Activated naive CD4-positive, alpha-beta T cell treated with anti-CD3 and anti-CD28 coated beads, Interleukin-2, amount 50 U/mL, for 72 hours (primary cell): ENCODE results near the gene ZBTB22. TPM values are rescaled to one million over a fixed set of nuclear protein-coding genes. Genes with fewer than 3 reads are reported as not detected.
"Not testable (repeated sequence)": the region's sequence is repeated elsewhere in the genome, so short reads cannot be mapped to it uniquely, and the experiment has no call there.

Source experiments
- ATAC-seq, 2 donors: fragments of 150-1000 bp; cut with Tn5 transposase; 2 replicates each; pipeline ENCODE4 v1.10.0; 2021; ENCODE audit warnings: mild to moderate bottlenecking in 2 of 2, moderate library complexity in 2 of 2
- DNase-seq, 2 donors: peaks; one replicate each; pipeline ENCODE4 v3.0.0; 2021 to 2022; ENCODE audit warnings: low spot score in 2 of 2
- H3K27ac Mint-ChIP-seq, 2 donors: one replicate each; pipeline ENCODE4 v1.8.0; 2022; ENCODE audit warnings: mild to moderate bottlenecking in 2 of 2, mixed read lengths in 2 of 2
- H3K36me3 Mint-ChIP-seq, 2 donors: one replicate each; pipeline ENCODE4 v1.8.0; 2022; ENCODE audit warnings: mixed read lengths in 2 of 2
- H3K9me3 Mint-ChIP-seq, 2 donors: one replicate each; pipeline ENCODE4 v1.8.0; 2022; ENCODE audit warnings: mixed read lengths in 2 of 2
- total RNA-seq, 2 donors: library from RNA; stranded (reverse); gene quantifications; one replicate each; pipeline ENCODE4 v1.2.3, GENCODE V29; 2022

ZBTB22 gene
- total RNA-seq, 2 donors from 2014 or later: 12.2 to 18.2 TPM

DNA sequence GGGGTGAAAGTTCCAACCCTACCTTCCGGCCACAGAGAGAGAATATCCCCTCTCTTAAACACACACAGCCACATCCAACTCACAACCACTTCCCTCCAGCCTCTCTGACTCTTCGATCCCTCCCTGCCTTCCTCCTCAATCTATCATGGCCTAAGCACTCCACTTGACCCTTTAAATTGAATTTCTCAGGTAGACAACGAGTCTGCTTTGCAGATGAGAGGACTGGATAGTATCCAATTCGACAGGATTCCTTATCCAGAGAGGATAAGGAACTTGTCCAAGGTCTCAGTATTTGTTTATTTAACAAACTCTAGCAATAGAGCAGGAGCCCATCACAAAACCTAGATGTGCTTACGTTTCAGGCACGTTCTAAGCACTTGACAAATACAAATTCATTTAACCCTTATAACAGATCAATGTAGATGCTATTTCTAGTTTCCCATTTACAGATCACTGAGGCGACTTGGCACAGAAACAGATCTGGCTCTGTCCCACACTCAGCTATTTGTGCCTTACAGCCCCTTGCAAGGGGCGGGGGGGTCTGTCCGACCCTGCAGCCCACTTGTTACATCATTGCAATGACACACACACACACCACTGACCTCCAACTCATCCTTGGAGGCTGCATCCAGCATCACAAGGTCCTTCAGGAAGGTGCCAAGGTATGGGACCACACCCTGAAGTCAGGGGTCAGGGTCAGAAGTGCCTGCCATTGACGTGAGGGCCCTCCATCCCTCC lies 23.3 kb downstream of the ZBTB22 start:
- H3K36me3 Mint-ChIP-seq: peaks cover 11 to 21% of the 10 kb centered on the region in 2 donors
- H3K9me3 Mint-ChIP-seq: no peaks in the 10 kb centered on the region
- H3K27ac Mint-ChIP-seq: no peak overlapping the region
- no peak for DNase-seq
- ATAC-seq: no peak

DNA sequence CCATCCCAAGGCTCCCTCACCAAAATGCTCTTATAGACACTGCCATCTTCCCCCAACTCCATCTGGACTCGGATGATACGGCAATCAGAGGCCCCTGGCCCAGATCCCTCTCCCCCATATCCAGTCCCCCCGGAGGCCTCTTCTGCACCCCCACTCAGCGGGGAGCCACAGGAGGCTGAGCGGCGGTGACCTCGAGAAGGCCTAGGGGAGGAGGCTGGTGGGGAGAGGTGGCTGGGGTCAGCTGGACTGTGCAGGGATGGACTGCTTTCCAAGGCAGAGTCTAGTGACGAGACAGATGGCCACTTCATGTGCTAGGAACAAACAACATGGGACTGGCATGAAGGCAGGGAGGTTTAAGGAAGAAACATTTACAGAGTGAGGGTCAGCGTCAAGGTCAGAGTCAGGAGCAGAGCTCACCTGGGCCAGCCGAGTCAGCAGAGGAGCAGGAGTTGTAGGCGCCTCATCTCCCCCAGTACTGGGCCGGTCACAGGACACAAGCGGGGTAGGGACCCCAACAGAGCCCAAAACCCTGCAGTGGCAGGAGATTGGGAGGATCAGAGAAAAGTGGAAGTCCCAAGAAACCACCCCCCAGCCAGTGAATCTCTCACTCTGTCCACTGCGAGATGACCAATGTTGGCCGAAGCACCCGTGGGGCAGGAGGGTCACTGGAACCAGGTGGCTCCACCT lies 24.4 kb downstream of the ZBTB22 start:
- H3K27ac Mint-ChIP-seq: peak overlapping the region in 1 of 2 donors; percentile 45
- no peak for ATAC-seq

DNA sequence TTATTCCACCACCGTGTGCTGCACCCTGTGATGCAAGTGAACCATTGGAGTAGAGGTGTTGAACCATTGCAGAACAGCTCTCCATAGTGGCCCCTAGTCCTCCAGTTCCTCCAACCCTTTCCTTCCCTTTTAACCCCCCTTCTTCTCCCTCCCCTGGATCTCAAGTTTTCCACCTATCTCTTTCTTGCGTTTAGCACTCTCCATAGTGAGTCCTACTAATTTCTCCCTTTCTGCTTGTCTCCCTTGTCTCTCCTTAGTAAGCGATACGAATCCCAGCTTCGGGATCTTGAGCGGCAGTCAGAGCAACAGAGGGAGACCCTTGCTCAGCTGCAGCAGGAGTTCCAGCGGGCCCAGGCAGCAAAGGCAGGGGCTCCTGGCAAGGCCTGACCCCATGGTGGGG lies 27.1 kb downstream of the ZBTB22 start:
- Mint-ChIP-seq H3K36me3 (peaks cover 18 to 39% of the 10 kb centered on the region in 2 donors), H3K27ac (peak overlapping the region; percentile 90 to 100), H3K9me3 (no peaks in the 10 kb centered on the region)
- DNase-seq: no peak
- ATAC-seq: no peak

More for the DNA sequence above, 24.4 kb downstream of the ZBTB22 start:
- no peaks in the 10 kb centered on the region for H3K9me3 Mint-ChIP-seq
- H3K36me3 Mint-ChIP-seq: peaks cover 16 to 28% of the 10 kb centered on the region in 2 donors
- no peak for DNase-seq

DNA sequence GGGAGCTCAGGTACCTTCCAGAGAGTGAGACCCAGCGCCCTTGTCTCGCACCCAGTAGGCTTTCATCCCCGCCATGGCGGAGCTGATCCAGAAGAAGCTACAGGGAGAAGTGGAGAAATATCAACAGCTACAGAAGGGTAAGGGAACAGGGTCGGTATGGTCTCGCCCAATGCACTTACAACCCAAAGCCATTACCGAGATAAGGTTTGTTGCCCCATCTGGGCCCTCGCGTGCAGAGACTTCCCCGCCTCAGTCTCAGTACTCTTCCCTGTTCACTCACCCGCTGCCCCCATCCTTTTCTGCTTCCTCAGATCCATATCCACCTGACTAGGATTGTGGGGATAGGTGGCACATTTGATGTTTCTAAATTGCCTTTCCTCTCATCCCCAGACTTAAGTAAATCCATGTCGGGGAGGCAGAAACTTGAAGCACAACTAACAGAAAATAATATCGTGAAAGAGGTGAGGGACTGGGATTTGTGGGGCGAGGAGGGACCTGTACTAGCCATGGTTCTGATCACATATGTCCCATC lies 27.7 kb downstream of the ZBTB22 start:
- peaks cover 18 to 39% of the 10 kb centered on the region in 2 donors for H3K36me3 Mint-ChIP-seq

DNA sequence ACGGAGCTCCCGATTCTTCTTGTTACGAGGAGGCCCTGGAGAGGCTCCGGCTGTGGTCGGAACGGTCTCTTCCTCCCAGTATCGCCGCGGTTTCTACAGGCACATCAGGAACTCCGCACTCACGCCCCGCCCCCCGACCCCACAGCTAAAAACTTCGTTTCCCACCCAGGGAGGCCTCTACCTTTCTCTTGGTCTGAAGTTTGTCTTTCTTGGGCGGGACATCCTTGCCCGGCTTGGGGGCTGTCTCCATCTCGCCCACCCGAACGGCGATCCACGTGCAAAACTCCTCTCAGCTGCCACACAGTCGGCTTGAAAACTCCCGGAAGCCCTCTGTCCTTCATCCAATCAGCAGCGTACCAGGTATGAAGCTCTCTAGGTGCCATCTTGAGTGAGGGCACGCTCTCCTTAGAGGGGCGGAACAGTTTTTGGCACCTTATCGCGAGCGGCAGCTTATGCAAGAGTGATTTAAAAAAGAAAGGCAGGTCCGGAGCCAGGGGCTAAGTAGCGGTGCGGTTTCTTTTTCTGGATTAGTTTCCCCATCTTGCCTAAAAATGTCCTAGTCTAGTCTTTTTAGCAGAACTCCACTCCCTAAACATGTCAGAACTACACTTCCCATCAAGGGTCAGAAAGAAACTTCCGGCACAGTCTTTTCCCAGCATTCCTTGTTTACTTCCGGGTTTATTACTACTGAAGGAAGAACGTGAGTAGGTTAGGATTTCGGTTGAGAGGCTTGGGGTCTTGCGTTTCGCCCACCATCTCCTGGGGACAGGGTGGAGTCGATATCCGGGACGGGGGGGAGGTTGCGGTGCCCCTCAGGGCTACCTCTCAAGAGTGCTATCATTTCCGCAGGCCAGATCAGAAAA lies 28.4 kb downstream of the ZBTB22 start, which contains the start of the genes PFDN6 and WDR46:
PFDN6 (plus strand) TSS at position 681 of the 863 bp plus-strand sequence. CDS start 256 bp downstream, outside the sequence.
WDR46 (minus strand) TSS at position 319 of the 863 bp plus-strand sequence; CDS start at position 250, 69 bp downstream.
- DNase-seq: peak; percentile 76 to 85
- Mint-ChIP-seq H3K9me3 (no peaks in the 10 kb centered on the region), H3K36me3 (peaks cover 18 to 39% of the 10 kb centered on the region in 2 donors), H3K27ac (peak within 1 kb of the TSS; percentile 90 to 100)
- ATAC-seq: peak; percentile 97

More for the DNA sequence above, 27.7 kb downstream of the ZBTB22 start:
- Mint-ChIP-seq H3K9me3 (no peaks in the 10 kb centered on the region), H3K27ac (peak overlapping the region; percentile 90 to 100)
- peak; percentile 4 to 5 for ATAC-seq
- no peak for DNase-seq

DNA sequence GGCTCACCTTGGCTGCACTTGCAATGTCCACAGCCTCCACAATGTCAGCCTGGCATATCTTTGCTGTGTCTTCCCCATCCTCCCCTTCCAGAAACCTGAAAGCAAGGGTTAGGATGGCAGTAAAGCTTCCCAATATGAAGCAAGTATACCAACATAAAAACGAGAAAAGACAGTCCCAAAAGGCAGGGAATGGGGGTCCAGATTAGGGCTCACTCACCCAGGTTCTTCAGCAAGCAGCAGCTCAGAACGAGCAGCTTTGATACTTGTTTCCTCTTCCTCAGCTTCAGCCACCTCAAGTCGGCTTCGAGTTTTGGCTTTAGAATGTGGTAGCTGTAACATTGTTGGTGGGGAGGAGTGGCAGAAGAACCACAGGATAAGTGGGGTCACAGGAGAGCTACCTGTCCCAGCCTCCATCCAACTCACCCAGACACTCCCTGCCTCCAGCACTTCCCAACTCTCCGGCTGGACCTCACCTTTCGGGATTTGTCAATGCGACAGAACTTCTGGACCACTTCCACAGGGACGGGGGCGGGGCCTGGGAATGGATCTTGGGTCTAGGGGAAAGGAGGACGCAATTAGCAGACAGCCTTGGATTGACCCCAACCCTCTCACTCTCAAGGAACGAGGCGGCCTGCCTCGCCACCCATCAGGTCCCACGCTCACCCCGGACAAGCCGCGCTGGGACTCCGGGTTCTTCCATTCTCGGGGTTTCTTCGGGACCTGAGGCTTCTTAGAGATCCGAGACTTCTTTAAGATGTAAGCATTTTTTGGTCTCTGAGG lies 29.2 kb downstream of the ZBTB22 start:
- ATAC-seq: no peak
- H3K27ac Mint-ChIP-seq: peak overlapping the region; percentile 90 to 100
- no peaks in the 10 kb centered on the region for H3K9me3 Mint-ChIP-seq
- peaks cover 18 to 39% of the 10 kb centered on the region in 2 donors for H3K36me3 Mint-ChIP-seq
- DNase-seq: no peak

DNA sequence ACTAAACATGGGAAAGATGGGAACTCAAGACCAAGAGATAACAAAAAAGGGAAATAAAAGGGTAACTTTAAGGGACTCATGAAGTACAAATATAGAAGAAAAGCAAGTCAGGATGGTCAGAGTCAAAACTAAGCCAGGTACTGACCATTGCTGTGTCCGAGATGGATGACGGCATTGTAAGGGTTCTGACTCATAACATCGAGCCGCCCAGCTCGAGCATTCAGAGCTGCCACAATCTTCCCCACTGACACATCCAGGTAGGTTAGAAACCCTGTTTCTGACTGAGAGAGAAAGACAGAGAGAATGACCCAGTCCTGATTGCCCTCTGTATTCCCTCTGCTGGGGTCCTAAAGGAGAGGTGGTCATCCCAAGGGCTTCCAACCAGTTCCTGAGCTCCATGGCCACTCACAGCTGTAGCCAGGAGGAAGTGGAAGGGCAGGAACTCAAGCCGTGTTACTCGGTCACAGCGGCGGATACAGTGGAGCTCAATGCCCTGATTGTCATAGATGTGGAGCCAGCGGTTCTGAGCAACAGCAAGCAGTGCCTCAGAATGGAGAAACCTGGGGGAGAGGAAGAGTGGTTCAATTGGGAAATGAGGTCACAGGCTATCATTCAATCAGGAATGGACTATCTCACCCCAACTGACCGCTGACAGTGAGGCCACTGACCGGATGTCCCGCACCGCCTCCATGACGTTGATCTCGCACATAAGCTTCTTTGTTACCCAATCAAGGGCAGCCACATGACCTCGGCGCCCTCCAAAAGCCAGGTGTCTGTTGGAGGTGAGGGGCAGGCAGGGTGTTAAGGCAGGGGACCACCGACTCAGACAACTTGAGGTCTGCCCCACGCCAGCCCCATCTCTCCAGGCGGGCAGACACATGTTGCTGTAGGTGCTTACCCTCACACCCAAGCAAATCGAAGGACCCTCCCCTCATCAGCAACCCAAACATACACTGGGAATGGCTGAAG lies 30.3 kb downstream of the ZBTB22 start:
- Mint-ChIP-seq H3K36me3 (peaks cover 18 to 39% of the 10 kb centered on the region in 2 donors), H3K27ac (peak overlapping the region; percentile 63 to 90), H3K9me3 (no peaks in the 10 kb centered on the region)
- ATAC-seq (no peak), DNase-seq (no peak)

DNA sequence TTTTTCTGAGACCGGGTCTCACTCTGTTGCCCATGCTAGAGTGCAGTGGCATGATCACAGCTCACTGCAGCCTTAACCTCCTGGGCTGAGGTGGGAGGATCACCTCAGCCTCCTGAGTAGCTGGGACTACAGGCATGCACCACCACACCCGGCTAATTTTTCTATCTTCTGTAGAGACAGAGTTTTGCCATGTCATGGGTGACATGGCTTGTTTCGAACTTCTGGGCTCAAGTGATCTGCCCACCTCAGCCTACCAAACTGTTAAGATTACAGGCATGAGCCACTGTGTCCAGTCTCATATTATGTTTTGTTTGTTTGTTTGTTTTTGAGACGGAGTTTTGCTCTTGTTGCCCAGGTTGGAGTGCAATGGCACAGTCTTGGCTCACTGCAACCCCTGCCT lies 32.3 kb downstream of the ZBTB22 start:
- not testable (repeated sequence) for ATAC-seq, H3K9me3 Mint-ChIP-seq, DNase-seq
- Mint-ChIP-seq H3K27ac (peak overlapping the region in 1 of 2 donors; percentile 29), H3K36me3 (peaks cover 18 to 32% of the 10 kb centered on the region in 2 donors)

DNA sequence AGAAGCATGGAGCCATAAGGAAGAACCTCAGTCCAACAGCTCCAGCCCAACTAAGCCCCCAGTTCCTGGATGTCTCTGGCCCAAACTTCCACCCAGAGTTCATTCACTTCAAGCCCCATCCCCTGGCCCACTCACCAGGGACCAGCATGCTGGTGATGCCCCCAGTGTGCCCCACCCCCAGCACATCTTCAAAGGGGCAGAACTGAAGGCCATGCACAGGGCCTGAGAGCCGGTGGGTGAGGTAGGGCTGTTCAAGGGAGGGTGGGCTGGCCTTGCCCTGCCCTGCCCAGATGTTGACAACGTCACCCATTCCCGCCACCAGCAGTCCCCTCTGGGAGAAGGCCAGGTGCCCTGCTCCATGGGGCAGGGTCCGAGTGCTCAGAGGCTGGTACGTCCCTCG lies 37.0 kb downstream of the ZBTB22 start:
- Mint-ChIP-seq H3K9me3 (no peaks in the 10 kb centered on the region), H3K36me3 (peaks cover 11 to 13% of the 10 kb centered on the region in 2 donors), H3K27ac (peak overlapping the region; percentile 40 to 81)
- DNase-seq (no peak), ATAC-seq (no peak)

DNA sequence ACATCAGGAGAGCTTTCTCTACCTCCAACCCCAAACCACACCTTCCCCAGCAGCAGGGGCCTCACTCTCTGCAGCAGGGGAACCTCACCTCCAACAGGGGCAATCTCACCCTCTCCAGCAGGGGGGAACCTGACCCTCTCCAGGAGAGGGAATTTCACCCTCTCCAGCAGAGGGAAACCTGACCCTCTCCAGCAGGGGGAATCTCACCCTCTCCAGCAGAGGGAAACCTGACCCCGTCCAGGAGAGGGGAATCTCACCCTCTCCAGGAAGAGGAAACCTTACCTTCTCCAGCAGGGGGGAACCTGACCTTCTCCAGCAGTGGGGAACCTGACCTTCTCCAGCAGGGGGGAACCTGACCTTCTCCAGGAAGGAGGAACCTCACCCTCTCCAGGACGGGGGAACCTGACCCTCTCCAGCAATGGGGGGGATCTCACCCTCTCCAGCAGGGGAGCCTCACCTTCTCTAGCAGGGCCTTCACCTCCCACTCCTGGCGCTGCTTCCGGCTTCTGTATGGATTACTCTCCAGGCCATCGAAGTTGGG lies 37.5 kb downstream of the ZBTB22 start:
- DNase-seq: no peak
- Mint-ChIP-seq H3K9me3 (no peaks in the 10 kb centered on the region), H3K27ac (peak overlapping the region; percentile 40 to 81), H3K36me3 (peaks cover 16 to 18% of the 10 kb centered on the region in 2 donors)
- no peak for ATAC-seq

DNA sequence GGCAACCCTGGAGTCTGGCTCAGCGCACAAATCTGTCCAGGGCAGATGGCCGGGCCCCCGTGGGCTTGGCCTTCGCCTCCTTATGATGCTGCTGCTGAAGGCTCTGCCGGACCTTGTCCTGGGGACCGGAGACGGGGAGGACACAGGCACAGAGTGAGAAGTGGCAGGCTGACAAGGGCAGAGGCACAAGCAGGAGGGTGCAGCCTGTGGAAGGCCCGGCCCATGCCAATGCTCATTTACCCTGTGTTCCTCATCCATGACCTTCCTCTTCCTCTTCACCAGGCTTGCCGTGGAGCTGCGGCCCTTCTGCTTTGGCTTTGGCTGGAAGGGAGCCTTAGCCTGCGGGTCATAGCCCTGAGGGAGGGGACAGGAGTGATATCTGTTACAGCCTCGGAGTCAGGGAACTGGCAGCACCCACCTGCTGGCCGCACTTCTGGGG lies 38.3 kb downstream of the ZBTB22 start:
- Mint-ChIP-seq H3K9me3 (no peaks in the 10 kb centered on the region), H3K36me3 (peaks cover 23 to 26% of the 10 kb centered on the region in 2 donors), H3K27ac (no peak overlapping the region)
- DNase-seq (no peak), ATAC-seq (no peak)

DNA sequence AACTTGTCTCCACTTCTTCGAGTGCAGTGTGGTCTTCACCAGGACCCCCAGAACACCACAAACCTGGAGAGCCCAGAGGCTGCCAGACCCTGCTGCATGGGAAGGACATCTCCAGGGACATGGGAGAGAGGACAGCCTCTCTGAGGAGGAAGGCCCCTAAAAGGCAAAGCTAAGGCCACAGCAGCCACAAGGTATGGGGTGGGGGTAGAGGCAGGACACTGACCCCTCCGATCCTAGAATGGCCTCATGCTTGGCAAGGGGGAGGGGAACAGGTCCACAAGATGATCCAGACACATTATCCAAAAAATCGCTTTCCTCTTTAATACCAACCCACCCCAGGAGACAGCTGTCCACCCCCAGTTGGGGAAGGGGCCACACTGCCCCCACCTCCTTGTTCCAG lies 38.7 kb downstream of the ZBTB22 start:
- Mint-ChIP-seq H3K36me3 (peaks cover 27 to 30% of the 10 kb centered on the region in 2 donors), H3K9me3 (no peaks in the 10 kb centered on the region), H3K27ac (peak overlapping the region in 1 of 2 donors; percentile 90)
- ATAC-seq: no peak
- no peak for DNase-seq

DNA sequence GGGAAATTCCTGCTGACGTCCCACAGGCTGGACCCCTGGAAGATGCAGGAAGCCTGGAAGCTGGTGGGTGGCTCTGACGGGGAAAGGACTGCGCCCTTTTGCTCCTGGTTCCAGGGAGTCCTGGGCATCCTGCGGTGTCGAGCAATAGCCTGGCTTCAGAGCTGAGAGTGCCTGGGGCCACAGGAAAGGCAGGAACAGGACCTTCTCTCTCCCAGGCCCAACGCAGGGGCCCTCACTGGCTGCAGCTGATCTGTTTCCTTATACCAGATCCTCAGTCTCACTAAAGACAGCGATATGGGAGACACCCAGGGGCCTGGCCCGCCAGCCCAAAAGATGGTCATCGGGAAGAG lies 39.2 kb downstream of the ZBTB22 start:
- no peaks in the 10 kb centered on the region for H3K9me3 Mint-ChIP-seq
- DNase-seq: no peak
- no peak for ATAC-seq
- H3K27ac Mint-ChIP-seq: peak overlapping the region in 1 of 2 donors; percentile 90
- H3K36me3 Mint-ChIP-seq: peaks cover 29 to 35% of the 10 kb centered on the region in 2 donors

DNA sequence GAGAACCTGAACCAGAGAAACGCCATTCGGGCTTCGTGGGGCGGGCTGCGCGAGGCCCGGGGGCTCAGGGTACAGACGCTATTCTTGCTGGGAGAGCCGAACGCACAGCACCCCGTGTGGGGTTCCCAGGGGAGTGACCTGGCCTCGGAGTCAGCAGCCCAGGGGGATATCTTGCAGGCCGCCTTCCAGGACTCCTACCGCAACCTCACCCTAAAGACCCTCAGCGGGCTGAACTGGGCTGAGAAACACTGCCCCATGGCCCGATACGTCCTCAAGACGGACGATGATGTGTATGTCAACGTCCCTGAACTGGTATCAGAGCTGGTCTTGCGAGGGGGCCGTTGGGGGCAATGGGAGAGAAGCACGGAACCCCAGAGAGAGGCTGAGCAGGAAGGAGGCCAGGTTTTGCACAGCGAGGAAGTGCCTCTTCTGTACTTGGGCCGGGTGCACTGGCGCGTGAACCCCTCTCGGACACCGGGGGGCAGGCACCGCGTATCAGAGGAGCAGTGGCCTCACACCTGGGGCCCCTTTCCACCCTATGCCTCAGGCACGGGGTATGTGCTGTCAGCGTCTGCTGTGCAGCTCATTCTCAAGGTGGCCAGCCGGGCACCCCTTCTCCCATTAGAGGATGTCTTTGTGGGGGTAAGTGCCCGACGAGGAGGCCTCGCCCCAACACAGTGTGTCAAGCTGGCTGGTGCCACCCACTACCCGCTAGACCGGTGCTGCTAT lies 39.7 kb downstream of the ZBTB22 start:
- peaks cover 35 to 40% of the 10 kb centered on the region in 2 donors for H3K36me3 Mint-ChIP-seq
- DNase-seq: no peak

More for the DNA sequence above, 39.7 kb downstream of the ZBTB22 start:
- Mint-ChIP-seq H3K9me3 (no peaks in the 10 kb centered on the region), H3K27ac (peak overlapping the region; percentile 90 to 96)
- ATAC-seq: peak in 1 of 2 donors; percentile 2
